Brain microvascular endothelial cell (primary cell): ENCODE measurements around the gene COMMD6.

ENCODE experiments used
- DNase-seq: peaks from one replicate; pipeline ENCODE4 v3.0.0-alpha.2; 2020
- H3K27ac ChIP-seq: fragments of 250-450 bp; sonication (Bioruptor Pico); 2 replicates; pipeline ENCODE4 v1.5.1; 2020; ENCODE audit warnings: mild to moderate bottlenecking, moderate library complexity
- H3K27me3 ChIP-seq: fragments of 250-450 bp; sonication (Bioruptor Pico); replicated peaks from 2 replicates; pipeline ENCODE4 v1.5.1; 2020; ENCODE audit warnings: mild to moderate bottlenecking
- H3K36me3 ChIP-seq: fragments of 250-450 bp; sonication (Bioruptor Pico); replicated peaks from 2 replicates; pipeline ENCODE4 v1.5.1; 2020; ENCODE audit warnings: mild to moderate bottlenecking
- H3K4me3 ChIP-seq: 2 replicates; pipeline ENCODE4 v1.5.1; 2011; ENCODE audit warnings: low read depth, mild to moderate bottlenecking, control low read depth, low read length, moderate library complexity
- CTCF ChIP-seq: IDR thresholded peaks from 2 replicates; pipeline ENCODE4 v1.5.1; 2011; ENCODE audit warnings: low read depth, mild to moderate bottlenecking, moderate library complexity, low read length, control low read depth, inconsistent platforms; ENCODE audit errors: missing control alignments
- in situ Hi-C: cut with HindIII; loops from 2 replicates; pipeline ENCODE4 v1.10.0; 2017; ENCODE audit warnings: low sequenced_read_pairs, low pct_ligation_motif_present

The COMMD6 gene

GRCh38 chr13:75541961-75542360 lies 4.3 kb upstream of the COMMD6 start:
- no peak for DNase-seq
- no peak overlapping the region for H3K4me3 ChIP-seq
- in situ Hi-C loops = no loop called here
- no peak for TF ChIP-seq CTCF
- no peak overlapping the region for H3K27ac ChIP-seq
- no peaks in the 10 kb centered on the region for H3K36me3 ChIP-seq
- H3K27me3 ChIP-seq = no peaks in the 10 kb centered on the region

GRCh38 chr13:75541287-75541686 lies 3.6 kb upstream of the COMMD6 start:
- H3K36me3 ChIP-seq = no peaks in the 10 kb centered on the region
- no peak overlapping the region for H3K4me3 ChIP-seq
- TF ChIP-seq CTCF = no peak
- H3K27me3 ChIP-seq = no peaks in the 10 kb centered on the region
- no peak overlapping the region for H3K27ac ChIP-seq
- DNase-seq = peak; percentile 43
- in situ Hi-C loops = no loop called here

- no peak for TF ChIP-seq CTCF
- Histone ChIP-seq H3K27me3 (no peaks in the 10 kb centered on the region), H3K4me3 (no peak overlapping the region), H3K36me3 (peaks cover 6% of the 10 kb centered on the region), H3K27ac (no peak overlapping the region)
- in situ Hi-C loops = no loop called here
- DNase-seq = peak; percentile 7
Measured at GRCh38 chr13:75533861-75534260, 3.8 kb downstream of the COMMD6 start.

GRCh38 chr13:75530549-75530961 lies 7.1 kb downstream of the COMMD6 start:
- peaks cover 8% of the 10 kb centered on the region for H3K36me3 ChIP-seq
- H3K4me3 ChIP-seq = no peak overlapping the region
- in situ Hi-C loops = no loop called here
- no peak for DNase-seq
- no peak overlapping the region for H3K27ac ChIP-seq
- no peak for TF ChIP-seq CTCF
- no peaks in the 10 kb centered on the region for H3K27me3 ChIP-seq

GRCh38 chr13:75521956-75522355 lies 15.7 kb downstream of the COMMD6 start:
- TF ChIP-seq CTCF = no peak
- H3K27me3 ChIP-seq = no peaks in the 10 kb centered on the region
- in situ Hi-C loops = no loop called here
- H3K27ac ChIP-seq = no peak overlapping the region
- DNase-seq = no peak
- H3K36me3 ChIP-seq = no peaks in the 10 kb centered on the region
- no peak overlapping the region for H3K4me3 ChIP-seq

GRCh38 chr13:75518439-75519088 lies 19.1 kb downstream of the COMMD6 start:
- no peak for TF ChIP-seq CTCF
- in situ Hi-C loops = no loop called here
- Histone ChIP-seq H3K27me3 (no peaks in the 10 kb centered on the region), H3K36me3 (no peaks in the 10 kb centered on the region), H3K4me3 (no peak overlapping the region), H3K27ac (no peak overlapping the region)
- DNase-seq = no peak
